Measurements from ENCODE around the gene POU2F1. TPM values are rescaled to one million over a fixed set of nuclear protein-coding genes. Genes with fewer than 3 reads are reported as not detected.

The POU2F1 gene
- 3.9 and 5.1 TPM in 2 replicates for total RNA-seq

GRCh38 chr1:167220537-167221125, at the start of gene POU2F1:
TSS of gene POU2F1 (plus strand) at chr1:167220886. CDS start at chr1:167220898, 12 bp downstream.
- DNase-seq (ENCODE audit: low read depth), result peak; percentile 94
- H3K4me3 ChIP-seq (ENCODE audit: low read depth, low read length), result peak within 1 kb of the TSS; percentile 77
- H3K27me3 ChIP-seq (ENCODE audit: control insufficient read depth, insufficient read depth, low read length), result no peaks in the 10 kb centered on the region
- no peak for FAIRE-seq
- TF ChIP-seq CTCF (IDR thresholded peaks at IDR 0.05; ENCODE audit: insufficient read depth, low read length, severe bottlenecking), result peak; percentile 84
- no peaks in the 10 kb centered on the region for H3K36me3 ChIP-seq (ENCODE audit: control insufficient read depth, insufficient read depth, low read length)

DNA sequence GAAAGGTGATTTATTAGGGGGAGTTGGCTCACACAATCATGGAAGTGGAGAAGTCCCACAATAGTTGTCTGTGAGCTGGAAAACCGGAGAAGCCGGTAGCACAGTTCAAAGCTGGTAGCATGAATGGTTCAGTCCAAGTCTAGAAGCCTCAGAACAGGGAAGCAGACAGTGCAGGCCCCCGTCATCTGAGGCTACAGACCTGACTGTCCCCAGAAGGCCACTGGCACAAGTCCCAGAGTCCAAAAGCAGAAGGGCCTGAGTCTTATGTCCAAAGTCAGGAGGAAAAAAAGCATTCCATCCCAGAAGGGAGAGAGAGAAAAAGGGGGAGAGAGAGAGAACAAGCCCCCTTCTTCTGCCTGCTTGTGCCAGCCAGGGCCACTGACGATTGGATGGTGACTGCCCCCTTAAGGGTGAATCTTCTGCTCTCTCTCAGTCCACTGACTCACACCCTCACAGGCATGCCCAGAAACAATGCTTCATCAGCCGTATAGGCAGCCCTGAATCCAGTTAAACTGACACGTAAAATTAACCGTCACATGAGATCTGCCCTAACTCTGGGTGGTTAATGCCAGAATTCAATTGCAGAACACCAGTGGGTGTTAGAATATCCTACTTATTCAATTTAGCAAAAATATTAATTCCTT, 49.3 kb upstream of the POU2F1 start:
- no peak for FAIRE-seq
- peak; percentile 3 for TF ChIP-seq CTCF (IDR thresholded peaks at IDR 0.05; ENCODE audit: insufficient read depth, low read length, severe bottlenecking)
- no peaks in the 10 kb centered on the region for H3K27me3 ChIP-seq (ENCODE audit: control insufficient read depth, insufficient read depth, low read length)
- DNase-seq (ENCODE audit: low read depth), result peak; percentile 72
- no peaks in the 10 kb centered on the region for H3K36me3 ChIP-seq (ENCODE audit: control insufficient read depth, insufficient read depth, low read length)
- no peak overlapping the region for H3K4me3 ChIP-seq (ENCODE audit: low read depth, low read length)

DNA sequence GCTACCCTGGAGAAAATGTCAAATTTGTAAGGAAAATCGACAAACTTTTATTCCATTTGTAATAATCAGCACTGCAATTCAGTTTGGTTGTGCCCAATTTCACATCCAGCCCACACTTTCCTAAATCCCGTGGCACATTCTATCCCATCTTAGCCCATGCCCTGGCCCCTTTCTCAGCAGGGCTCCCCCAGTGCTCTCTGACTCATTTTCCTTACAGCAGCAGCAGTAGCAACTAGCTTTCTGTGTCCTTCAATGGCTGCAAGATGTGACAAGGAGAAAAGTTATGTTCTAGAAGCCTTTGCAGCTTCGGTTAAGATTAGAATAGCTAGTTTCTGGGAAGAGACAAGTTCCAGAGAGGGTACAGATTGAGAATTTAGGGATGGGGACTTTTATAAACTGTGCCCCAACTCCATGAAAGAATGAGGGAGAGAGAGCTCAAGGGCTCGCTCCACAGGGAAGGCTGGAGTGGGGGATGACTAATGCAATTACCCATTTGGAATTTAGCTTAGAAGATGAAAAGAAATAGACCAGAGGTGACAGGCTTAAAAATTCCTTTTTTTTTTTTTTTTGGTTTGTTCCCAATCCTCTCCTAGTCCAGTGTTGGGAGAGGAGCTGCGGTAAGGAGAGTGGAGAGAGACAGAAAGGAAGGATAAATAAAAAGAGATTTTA, 47.0 kb upstream of the POU2F1 start:
- no peak overlapping the region for H3K4me3 ChIP-seq (ENCODE audit: low read depth, low read length)
- DNase-seq (ENCODE audit: low read depth), result peak; percentile 32
- no peak for TF ChIP-seq CTCF (IDR thresholded peaks at IDR 0.05; ENCODE audit: insufficient read depth, low read length, severe bottlenecking)
- H3K36me3 ChIP-seq (ENCODE audit: control insufficient read depth, insufficient read depth, low read length), result no peaks in the 10 kb centered on the region
- FAIRE-seq, result no peak
- H3K27me3 ChIP-seq (ENCODE audit: control insufficient read depth, insufficient read depth, low read length), result no peaks in the 10 kb centered on the region

- Histone ChIP-seq H3K27me3 (ENCODE audit: control insufficient read depth, insufficient read depth, low read length) (no peaks in the 10 kb centered on the region), H3K36me3 (ENCODE audit: control insufficient read depth, insufficient read depth, low read length) (no peaks in the 10 kb centered on the region), H3K4me3 (ENCODE audit: low read depth, low read length) (no peak overlapping the region)
- TF ChIP-seq CTCF (IDR thresholded peaks at IDR 0.05; ENCODE audit: insufficient read depth, low read length, severe bottlenecking), result no peak
- peak; percentile 69 for DNase-seq (ENCODE audit: low read depth)
- FAIRE-seq, result no peak
These were observed 44.8 kb upstream of the POU2F1 start for GRCh38 chr1:167175901-167176300.

- no peak for FAIRE-seq
These were observed 41.9 kb upstream of the POU2F1 start for GRCh38 chr1:167178831-167179230.

More at GRCh38 chr1:167178831-167179230, 41.9 kb upstream of the POU2F1 start:
- Histone ChIP-seq H3K36me3 (ENCODE audit: control insufficient read depth, insufficient read depth, low read length) (no peaks in the 10 kb centered on the region), H3K4me3 (ENCODE audit: low read depth, low read length) (no peak overlapping the region), H3K27me3 (ENCODE audit: control insufficient read depth, insufficient read depth, low read length) (no peaks in the 10 kb centered on the region)
- no peak for TF ChIP-seq CTCF (IDR thresholded peaks at IDR 0.05; ENCODE audit: insufficient read depth, low read length, severe bottlenecking)
- DNase-seq (ENCODE audit: low read depth), result peak; percentile 54

Data from bronchial epithelial cell (primary cell).